RWPE1 (cell line): ENCODE measurements around the gene WDR54.

Experiments used
- CTCF ChIA-PET: fragments of 350-600 bp; sonication (Branson Sonifier 250); formaldehyde crosslinking; extraction: SDS; loops from one replicate; lab custom pipeline; 2021; lab: Yijun Ruan, JAX
- POLR2A ChIA-PET: fragments of 400-600 bp; formaldehyde crosslinking; extraction: SDS; loops from one replicate; lab custom pipeline; 2020; ENCODE audit warnings: antibody characterized with exemption; ENCODE audit not compliant: low non-redundant PET; lab: Yijun Ruan, JAX
- DNase-seq: peaks from one replicate; pipeline ENCODE4 v3.0.0; 2012; ENCODE audit warnings: low spot score
- H3K27ac ChIP-seq: fragments of 450-650 bp; 2 replicates; pipeline ENCODE4 v1.5.1; 2017
- CTCF ChIP-seq: fragments of 450-650 bp; conservative IDR thresholded peaks from 2 replicates; pipeline ENCODE4 v1.5.1; 2017; ENCODE audit warnings: low read depth, mild to moderate bottlenecking

Gene WDR54

GRCh38 chr2:74413001-74413698 lies 8.4 kb upstream of the WDR54 start:
- no peak for TF ChIP-seq CTCF
- no peak for DNase-seq
- ChIA-PET POLR2A (no interaction called here), CTCF (no interaction called here)
- H3K27ac ChIP-seq: no peak overlapping the region

GRCh38 chr2:74414441-74414840 lies 7.1 kb upstream of the WDR54 start:
- no peak overlapping the region for H3K27ac ChIP-seq
- ChIA-PET CTCF (interaction anchor here (0.7 to 0.8 kb wide), 2 partner anchors 24 to 29 kb away, joined by 3 to 4 read pairs; no protein-coding TSS in a partner anchor), POLR2A (no interaction called here)
- TF ChIP-seq CTCF: no peak
- DNase-seq: no peak

- no peak for DNase-seq
- no peak for TF ChIP-seq CTCF
- ChIA-PET CTCF (interaction anchor here (0.7 kb wide), 1 partner anchor 30 kb away, joined by 4 read pairs; no protein-coding TSS in a partner anchor), POLR2A (no interaction called here)
- no peak overlapping the region for H3K27ac ChIP-seq
Observed at GRCh38 chr2:74414881-74415761, 6.4 kb upstream of the WDR54 start.

GRCh38 chr2:74415762-74416395 lies 5.7 kb upstream of the WDR54 start:
- ChIA-PET POLR2A (no interaction called here), CTCF (no interaction called here)
- TF ChIP-seq CTCF: no peak
- DNase-seq: no peak
- no peak overlapping the region for H3K27ac ChIP-seq

- TF ChIP-seq CTCF: no peak
- ChIA-PET CTCF (no interaction called here), POLR2A (no interaction called here)
- H3K27ac ChIP-seq: no peak overlapping the region
- no peak for DNase-seq
Observed at GRCh38 chr2:74416778-74417177, 4.8 kb upstream of the WDR54 start.

- no peak for TF ChIP-seq CTCF
- no peak for DNase-seq
- H3K27ac ChIP-seq: no peak overlapping the region
- CTCF ChIA-PET: no interaction called here
- POLR2A ChIA-PET: no interaction called here
Observed at GRCh38 chr2:74417197-74417596, 4.3 kb upstream of the WDR54 start.
